H9 (cell line): ENCODE data around the gene TTLL12. TPM values are rescaled to one million over a fixed set of nuclear protein-coding genes. Genes with fewer than 3 reads are reported as not detected.
A peak's percentile ranks its signal among the peaks of the same experiment; 100 is the strongest.

Experiments
- DNase-seq: peaks from one replicate; pipeline ENCODE4 v3.0.0-alpha.2; 2017
- H2AFZ ChIP-seq: one replicate; pipeline ENCODE4 v1.6.1; 2013; ENCODE audit warnings: mild to moderate bottlenecking, low read length, control low read depth, moderate library complexity
- H2AK5ac ChIP-seq: 2 replicates; pipeline ENCODE4 v1.6.1; 2013; ENCODE audit warnings: low read length, control low read depth, mixed read lengths; ENCODE audit not compliant: insufficient read length
- H2BK120ac ChIP-seq: one replicate; pipeline ENCODE4 v1.6.1; 2013; ENCODE audit warnings: low read depth, mild to moderate bottlenecking, low read length, control low read depth, inconsistent platforms; ENCODE audit not compliant: poor library complexity, severe bottlenecking
- H2BK12ac ChIP-seq: 2 replicates; pipeline ENCODE4 v1.6.1; 2013; ENCODE audit warnings: low read length, control low read depth, mixed read lengths, low read depth; ENCODE audit not compliant: insufficient read length
- H2BK15ac ChIP-seq: 2 replicates; pipeline ENCODE4 v1.6.1; 2013; ENCODE audit warnings: low read depth, low read length, control low read depth
- H2BK20ac ChIP-seq: one replicate; pipeline ENCODE4 v1.6.1; 2013; ENCODE audit warnings: low read depth, mild to moderate bottlenecking, low read length, control low read depth, inconsistent platforms; ENCODE audit not compliant: poor library complexity, severe bottlenecking
- H2BK5ac ChIP-seq: 2 replicates; pipeline ENCODE4 v1.6.1; 2013; ENCODE audit warnings: low read length, control low read depth, mixed read lengths; ENCODE audit not compliant: insufficient read length
- H3K14ac ChIP-seq: 2 replicates; pipeline ENCODE4 v1.6.1; 2013; ENCODE audit warnings: low read length, control low read depth; ENCODE audit not compliant: insufficient read depth
- H3K18ac ChIP-seq: 2 replicates; pipeline ENCODE4 v1.6.1; 2013; ENCODE audit warnings: low read depth, mild to moderate bottlenecking, mixed read lengths, low read length, control low read depth; ENCODE audit not compliant: insufficient read length
- H3K23ac ChIP-seq: 2 replicates; pipeline ENCODE4 v1.6.1; 2013; ENCODE audit warnings: low read length, control low read depth, mixed read lengths, low read depth; ENCODE audit not compliant: insufficient read length
- H3K23me2 ChIP-seq: 2 replicates; pipeline ENCODE4 v1.6.1; 2013; ENCODE audit warnings: low read depth, mild to moderate bottlenecking, mixed read lengths, low read length, control low read depth; ENCODE audit not compliant: insufficient read length, poor library complexity, severe bottlenecking
- H3K27ac ChIP-seq: 2 replicates; pipeline ENCODE4 v1.5.1; 2013; ENCODE audit warnings: low read length, control low read depth, mixed read lengths, low read depth; ENCODE audit not compliant: insufficient read length
- H3K27me3 ChIP-seq: 2 replicates; pipeline ENCODE4 v1.6.1; 2013; ENCODE audit warnings: low read length, control low read depth, inconsistent platforms; ENCODE audit not compliant: insufficient read depth
- H3K4ac ChIP-seq: 2 replicates; pipeline ENCODE4 v1.6.1; 2013; ENCODE audit warnings: low read depth, mild to moderate bottlenecking, control low read depth, inconsistent platforms, low read length, moderate library complexity
- H3K4me1 ChIP-seq: 2 replicates; pipeline ENCODE4 v1.6.1; 2013; ENCODE audit warnings: low read length, control low read depth, inconsistent platforms; ENCODE audit not compliant: insufficient read depth
- H3K4me2 ChIP-seq: 2 replicates; pipeline ENCODE4 v1.6.1; 2013; ENCODE audit warnings: low read length, control low read depth, mixed read lengths; ENCODE audit not compliant: insufficient read length, insufficient read depth
- H3K56ac ChIP-seq: 2 replicates; pipeline ENCODE4 v1.6.1; 2013; ENCODE audit warnings: low read depth, mild to moderate bottlenecking, mixed read lengths, low read length, control low read depth; ENCODE audit not compliant: insufficient read length
- H3K79me1 ChIP-seq: 2 replicates; pipeline ENCODE4 v1.6.1; 2013; ENCODE audit warnings: low read depth, mild to moderate bottlenecking, moderate library complexity, low read length, control low read depth, inconsistent platforms; ENCODE audit not compliant: insufficient read depth, poor library complexity, severe bottlenecking
- H3K79me2 ChIP-seq: 2 replicates; pipeline ENCODE4 v1.6.1; 2013; ENCODE audit warnings: low read length, control low read depth, inconsistent platforms; ENCODE audit not compliant: insufficient read depth
- H3K9ac ChIP-seq: 2 replicates; pipeline ENCODE4 v1.6.1; 2013; ENCODE audit warnings: low read length, control low read depth, mixed read lengths; ENCODE audit not compliant: insufficient read length; ENCODE audit errors: extremely low read depth
- H3K9me3 ChIP-seq: one replicate; pipeline ENCODE4 v1.6.1; 2013; ENCODE audit warnings: low read depth, low read length, inconsistent platforms; ENCODE audit not compliant: control insufficient read depth
- H3T11ph ChIP-seq: one replicate; pipeline ENCODE4 v1.6.1; 2013; ENCODE audit warnings: mild to moderate bottlenecking, low read length, control low read depth, inconsistent platforms
- H4K20me1 ChIP-seq: one replicate; pipeline ENCODE4 v1.6.1; 2013; ENCODE audit not compliant: control insufficient read depth, insufficient read length, insufficient read depth
- H4K5ac ChIP-seq: 2 replicates; pipeline ENCODE4 v1.6.1; 2013; ENCODE audit warnings: low read depth, mild to moderate bottlenecking, mixed read lengths, low read length, control low read depth; ENCODE audit not compliant: insufficient read length
- H4K8ac ChIP-seq: replicated peaks from 2 replicates; pipeline ENCODE4 v1.6.1; 2013; ENCODE audit warnings: low read length, control low read depth, mixed read lengths, low read depth; ENCODE audit not compliant: insufficient read length
- H4K91ac ChIP-seq: 2 replicates; pipeline ENCODE4 v1.6.1; 2013; ENCODE audit warnings: low read depth, mild to moderate bottlenecking, moderate library complexity, mixed read lengths, low read length, control low read depth; ENCODE audit not compliant: insufficient read length
- H3K27ac Mint-ChIP-seq, 3 experiments: 2 replicates in 2 of 3; 3 replicates in 1 of 3; pipeline ENCODE4 v1.8.0; 2020 to 2021; ENCODE audit warnings: mixed read lengths in 3 of 3, mild to moderate bottlenecking in 1 of 3, moderate library complexity in 1 of 3
- H3K27me3 Mint-ChIP-seq: 2 replicates; pipeline ENCODE4 v1.8.0; 2021; ENCODE audit warnings: low read depth, mild to moderate bottlenecking, moderate library complexity, mixed read lengths
- H3K36me3 Mint-ChIP-seq, 3 experiments: 2 replicates in 2 of 3; 3 replicates in 1 of 3; pipeline ENCODE4 v1.8.0; 2020 to 2021; ENCODE audit warnings: low read depth in 3 of 3, mixed read lengths in 3 of 3; ENCODE audit not compliant: insufficient read depth in 1 of 3
- H3K4me1 Mint-ChIP-seq, 2 experiments: 2 replicates each; pipeline ENCODE4 v1.8.0; 2020; ENCODE audit warnings: mixed read lengths in 2 of 2
- H3K4me3 Mint-ChIP-seq, 2 experiments: 2 replicates in 1 of 2; 3 replicates in 1 of 2; pipeline ENCODE4 v1.8.0; 2020 to 2021; ENCODE audit warnings: mild to moderate bottlenecking in 2 of 2, mixed read lengths in 2 of 2, moderate library complexity in 1 of 2
- H3K9me3 Mint-ChIP-seq, 2 experiments: 2 replicates in 1 of 2; 3 replicates in 1 of 2; pipeline ENCODE4 v1.8.0; 2020; ENCODE audit warnings: mild to moderate bottlenecking in 2 of 2, mixed read lengths in 2 of 2, moderate library complexity in 1 of 2
- WGBS: extraction: QIAGEN DNeasy Blood & Tissue Kit; methylation state at CpG from one replicate; pipeline ENCODE4 v1.1.7; 2013; ENCODE audit warnings: missing lambda C conversion rate, low lambda C conversion rate, mixed read lengths; ENCODE audit not compliant: insufficient read length; ENCODE audit errors: extremely low coverage; 5-methylcytosine and 5-hydroxymethylcytosine counted together
- total RNA-seq: library from RNA; stranded (reverse); gene quantifications from 2 replicates; pipeline ENCODE4 v1.2.1, GENCODE V29; 2021
- TF ChIP-seq, protein P1 (sequence below): fragments of 200-600 bp; sonication (generic); conservative IDR thresholded peaks from 3 replicates; pipeline ENCODE4 v1.8.0; 2021; ENCODE audit warnings: antibody characterized with exemption, mild to moderate bottlenecking

TTLL12 gene
- total RNA-seq, 1 experiment from 2014 or later: 89.6 TPM

DNA sequence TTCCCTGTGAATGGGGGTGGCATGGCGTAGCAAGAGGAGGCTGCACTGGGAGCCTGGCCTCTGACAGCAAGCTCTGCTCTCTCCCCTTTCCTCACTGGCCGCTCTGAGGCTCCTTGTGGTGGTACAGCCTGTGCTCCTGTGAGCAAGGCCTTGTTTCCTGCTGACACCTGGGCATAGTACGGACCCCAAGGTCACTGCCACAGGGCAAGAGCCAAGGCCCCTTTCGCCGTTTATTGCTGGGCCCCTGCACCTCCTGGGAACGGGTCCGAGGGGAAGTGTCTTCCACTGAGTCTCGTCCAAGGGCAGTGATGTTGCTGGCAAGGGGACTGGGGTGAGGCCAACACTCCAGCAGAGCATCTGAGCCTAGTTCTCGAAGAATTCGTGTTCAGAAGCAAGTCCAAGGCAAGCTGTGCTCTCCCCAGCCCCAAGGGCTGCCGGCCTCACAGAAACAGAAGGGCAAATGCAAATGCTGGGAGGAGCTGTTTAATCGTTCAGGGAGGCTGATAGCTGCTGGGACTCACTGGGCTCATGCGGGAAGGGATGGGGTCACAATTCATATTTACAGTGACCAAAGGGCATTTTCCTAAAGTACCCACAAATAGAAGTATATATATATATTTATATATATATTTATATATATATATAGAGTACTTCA is 15.9 kb upstream of the TTLL12 start:
- DNase-seq: no peak
- Histone ChIP-seq H3K4ac (no peak overlapping the region), H2BK20ac (no peak overlapping the region), H3K4me2 (no peak overlapping the region), H3K23me2 (no peaks in the 10 kb centered on the region), H3K79me2 (no peaks in the 10 kb centered on the region), H4K5ac (no peak overlapping the region), H4K20me1 (no peaks in the 10 kb centered on the region), H4K91ac (no peak overlapping the region), H3K79me1 (no peaks in the 10 kb centered on the region), H3T11ph (no peak overlapping the region), H3K27ac (no peak overlapping the region), H3K23ac (no peak overlapping the region), H2BK15ac (no peak overlapping the region), H2BK12ac (no peak overlapping the region), H3K14ac (no peak overlapping the region), H2BK120ac (no peak overlapping the region), H2AK5ac (no peak overlapping the region), H3K9me3 (no peaks in the 10 kb centered on the region), H3K9ac (no peak overlapping the region), H3K18ac (no peak overlapping the region), H2BK5ac (no peak overlapping the region), H3K56ac (no peak overlapping the region), H2AFZ (no peak overlapping the region), H4K8ac (no peak overlapping the region), H3K4me1 (no peaks in the 10 kb centered on the region), H3K27me3 (no peaks in the 10 kb centered on the region)
- Mint-ChIP-seq H3K9me3 (no peaks in the 10 kb centered on the region), H3K27me3 (peaks cover 5% of the 10 kb centered on the region), H3K36me3 (no peaks in the 10 kb centered on the region), H3K4me3 (no peak overlapping the region), H3K27ac (peak overlapping the region in 1 of 3 experiments; percentile 82; a peak in 2 of 7 replicates), H3K4me1 (peaks cover 11 to 23% of the 10 kb centered on the region in 2 experiments)
- TF ChIP-seq, protein P1, sequence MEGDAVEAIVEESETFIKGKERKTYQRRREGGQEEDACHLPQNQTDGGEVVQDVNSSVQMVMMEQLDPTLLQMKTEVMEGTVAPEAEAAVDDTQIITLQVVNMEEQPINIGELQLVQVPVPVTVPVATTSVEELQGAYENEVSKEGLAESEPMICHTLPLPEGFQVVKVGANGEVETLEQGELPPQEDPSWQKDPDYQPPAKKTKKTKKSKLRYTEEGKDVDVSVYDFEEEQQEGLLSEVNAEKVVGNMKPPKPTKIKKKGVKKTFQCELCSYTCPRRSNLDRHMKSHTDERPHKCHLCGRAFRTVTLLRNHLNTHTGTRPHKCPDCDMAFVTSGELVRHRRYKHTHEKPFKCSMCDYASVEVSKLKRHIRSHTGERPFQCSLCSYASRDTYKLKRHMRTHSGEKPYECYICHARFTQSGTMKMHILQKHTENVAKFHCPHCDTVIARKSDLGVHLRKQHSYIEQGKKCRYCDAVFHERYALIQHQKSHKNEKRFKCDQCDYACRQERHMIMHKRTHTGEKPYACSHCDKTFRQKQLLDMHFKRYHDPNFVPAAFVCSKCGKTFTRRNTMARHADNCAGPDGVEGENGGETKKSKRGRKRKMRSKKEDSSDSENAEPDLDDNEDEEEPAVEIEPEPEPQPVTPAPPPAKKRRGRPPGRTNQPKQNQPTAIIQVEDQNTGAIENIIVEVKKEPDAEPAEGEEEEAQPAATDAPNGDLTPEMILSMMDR: no peak
- no CpG with 5 or more reads among the region's 13 CpGs for WGBS
